WTC11 (cell line): Measurements from ENCODE around the gene GCFC2.

Experiments
- NFE2L1 ChIP-seq: sonication (generic); formaldehyde crosslinking; IDR thresholded peaks from 2 replicates; pipeline ENCODE4 v1.8.1; 2023; ENCODE audit warnings: missing genetic modification reagents
- TF ChIP-seq, protein P1 (sequence below): sonication (generic); formaldehyde crosslinking; IDR thresholded peaks from 2 replicates; pipeline ENCODE4 v1.8.0; 2022; ENCODE audit warnings: mild to moderate bottlenecking, missing genetic modification reagents
- TF ChIP-seq, protein P2 (sequence below): sonication (generic); formaldehyde crosslinking; IDR thresholded peaks from 2 replicates; pipeline ENCODE4 v1.8.1; 2022; ENCODE audit warnings: low read depth, mild to moderate bottlenecking, moderate library complexity, missing genetic modification reagents, borderline replicate concordance
- TF ChIP-seq, protein P3 (sequence below): sonication (generic); formaldehyde crosslinking; IDR thresholded peaks from 2 replicates; pipeline ENCODE4 v1.8.1; 2022; ENCODE audit warnings: low read depth, missing genetic modification reagents, borderline replicate concordance

DNA sequence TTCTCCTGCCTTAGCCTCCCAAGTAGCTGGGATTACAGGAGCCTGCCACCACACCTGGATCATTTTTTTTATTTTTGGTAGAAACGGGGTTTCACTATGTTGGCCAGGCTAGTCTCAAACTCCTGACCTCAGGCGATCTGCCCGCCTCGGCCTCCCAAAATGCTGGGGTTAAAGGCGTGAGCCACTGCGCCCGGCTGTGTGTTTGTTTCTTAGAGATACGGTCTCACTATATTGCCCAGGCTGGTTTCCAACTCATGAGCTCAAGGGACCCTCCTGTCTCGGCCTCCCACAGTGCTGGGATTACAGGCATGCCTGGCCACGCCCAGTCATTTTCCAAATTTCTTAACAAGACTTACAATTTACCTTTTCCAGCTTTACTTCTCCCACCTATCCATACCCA lies 65.1 kb downstream of the GCFC2 start:
- TF ChIP-seq, protein P1, sequence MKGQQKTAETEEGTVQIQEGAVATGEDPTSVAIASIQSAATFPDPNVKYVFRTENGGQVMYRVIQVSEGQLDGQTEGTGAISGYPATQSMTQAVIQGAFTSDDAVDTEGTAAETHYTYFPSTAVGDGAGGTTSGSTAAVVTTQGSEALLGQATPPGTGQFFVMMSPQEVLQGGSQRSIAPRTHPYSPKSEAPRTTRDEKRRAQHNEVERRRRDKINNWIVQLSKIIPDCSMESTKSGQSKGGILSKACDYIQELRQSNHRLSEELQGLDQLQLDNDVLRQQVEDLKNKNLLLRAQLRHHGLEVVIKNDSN = no peak
- TF ChIP-seq NFE2L1 (CRISPR knock-in tag) = no peak
- TF ChIP-seq, protein P2, sequence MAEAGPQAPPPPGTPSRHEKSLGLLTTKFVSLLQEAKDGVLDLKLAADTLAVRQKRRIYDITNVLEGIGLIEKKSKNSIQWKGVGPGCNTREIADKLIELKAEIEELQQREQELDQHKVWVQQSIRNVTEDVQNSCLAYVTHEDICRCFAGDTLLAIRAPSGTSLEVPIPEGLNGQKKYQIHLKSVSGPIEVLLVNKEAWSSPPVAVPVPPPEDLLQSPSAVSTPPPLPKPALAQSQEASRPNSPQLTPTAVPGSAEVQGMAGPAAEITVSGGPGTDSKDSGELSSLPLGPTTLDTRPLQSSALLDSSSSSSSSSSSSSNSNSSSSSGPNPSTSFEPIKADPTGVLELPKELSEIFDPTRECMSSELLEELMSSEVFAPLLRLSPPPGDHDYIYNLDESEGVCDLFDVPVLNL = no peak
- TF ChIP-seq, protein P3, sequence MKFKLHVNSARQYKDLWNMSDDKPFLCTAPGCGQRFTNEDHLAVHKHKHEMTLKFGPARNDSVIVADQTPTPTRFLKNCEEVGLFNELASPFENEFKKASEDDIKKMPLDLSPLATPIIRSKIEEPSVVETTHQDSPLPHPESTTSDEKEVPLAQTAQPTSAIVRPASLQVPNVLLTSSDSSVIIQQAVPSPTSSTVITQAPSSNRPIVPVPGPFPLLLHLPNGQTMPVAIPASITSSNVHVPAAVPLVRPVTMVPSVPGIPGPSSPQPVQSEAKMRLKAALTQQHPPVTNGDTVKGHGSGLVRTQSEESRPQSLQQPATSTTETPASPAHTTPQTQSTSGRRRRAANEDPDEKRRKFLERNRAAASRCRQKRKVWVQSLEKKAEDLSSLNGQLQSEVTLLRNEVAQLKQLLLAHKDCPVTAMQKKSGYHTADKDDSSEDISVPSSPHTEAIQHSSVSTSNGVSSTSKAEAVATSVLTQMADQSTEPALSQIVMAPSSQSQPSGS (CRISPR knock-in tag) = no peak
